Muscle of leg (tissue), 11 donors: ENCODE results near the gene ADAMTSL1. TPM values are rescaled to one million over a fixed set of nuclear protein-coding genes. Genes with fewer than 3 reads are reported as not detected.
"Not testable (repeated sequence)": the region's sequence is repeated elsewhere in the genome, so short reads cannot be mapped to it uniquely, and the experiment has no call there.

Source experiments
- DNase-seq: peaks from one replicate; pipeline ENCODE4 v3.0.0; 2013
- H3K27ac ChIP-seq: one replicate; pipeline ENCODE4 v1.5.1; 2013; ENCODE audit warnings: mild to moderate bottlenecking, low read length, control low read depth
- H3K27me3 ChIP-seq: one replicate; pipeline ENCODE4 v1.6.1; 2013; ENCODE audit warnings: low read length; ENCODE audit not compliant: control insufficient read depth, insufficient read depth
- H3K36me3 ChIP-seq: one replicate; pipeline ENCODE4 v1.6.1; 2013; ENCODE audit warnings: low read length; ENCODE audit not compliant: control insufficient read depth, insufficient read depth
- H3K4me1 ChIP-seq: one replicate; pipeline ENCODE4 v1.6.1; 2013; ENCODE audit warnings: low read length; ENCODE audit not compliant: control insufficient read depth, insufficient read depth
- H3K4me3 ChIP-seq: one replicate; pipeline ENCODE4 v1.5.1; 2013; ENCODE audit warnings: low read length, control low read depth
- H3K9me3 ChIP-seq: replicated peaks from 2 replicates; pipeline ENCODE4 v1.6.1; 2013; ENCODE audit warnings: low read depth, low read length; ENCODE audit not compliant: control insufficient read depth
- WGBS: methylation state at CpG from one replicate; pipeline ENCODE4 v1.1.5; 2013; ENCODE audit warnings: missing lambda C conversion rate; ENCODE audit not compliant: insufficient coverage; 5-methylcytosine and 5-hydroxymethylcytosine counted together
- polyA plus RNA-seq, 8 donors: library from polyadenylated mRNA; unstranded; fragments of 120-200 nt; gene quantifications; one replicate each; pipeline versions ENCODE4 v1.2.1 to v1.2.3, GENCODE V29; 2013; ENCODE audit warnings: inconsistent platforms in 1 of 8, low replicate concordance in 1 of 8; ENCODE audit not compliant: insufficient read length in 8 of 8, insufficient read depth in 1 of 8
- total RNA-seq: library from RNA; stranded (reverse); fragments of 120-200 nt; gene quantifications from one replicate; pipeline ENCODE4 v1.2.4, GENCODE V29; 2013

ADAMTSL1 gene
- total and polyA plus RNA-seq, 9 donors: 9.9 to 32.9 (median 20.1) TPM

DNA sequence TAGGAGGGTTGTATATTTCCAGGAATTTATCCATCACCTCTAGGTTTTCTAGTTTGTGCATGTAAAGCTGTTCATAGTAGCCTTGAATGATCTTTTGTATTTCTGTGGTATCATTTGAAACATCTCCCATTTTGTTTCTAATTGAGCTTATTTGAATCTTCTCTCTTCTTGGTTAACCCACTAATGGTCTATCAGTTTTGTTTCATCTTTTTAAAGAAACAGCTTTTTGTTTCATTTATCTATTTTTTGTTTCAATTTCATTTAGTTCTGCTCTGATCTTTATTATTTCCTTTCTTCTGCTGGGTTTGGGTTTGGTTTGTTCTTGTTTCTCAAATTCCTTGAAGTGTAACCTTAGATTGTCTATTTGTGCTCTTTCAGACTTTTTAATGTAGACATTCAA lies 401.0 kb downstream of the ADAMTSL1 start:
- not testable (repeated sequence) for DNase-seq, H3K27me3 ChIP-seq, H3K27ac ChIP-seq, H3K9me3 ChIP-seq, H3K4me3 ChIP-seq, H3K36me3 ChIP-seq, H3K4me1 ChIP-seq

GRCh38 chr9:18877984-18878383 lies 404.0 kb downstream of the ADAMTSL1 start:
- Histone ChIP-seq H3K4me3 (no peak overlapping the region), H3K9me3 (peaks cover under 1% of the 10 kb centered on the region), H3K36me3 (no peaks in the 10 kb centered on the region), H3K27me3 (no peaks in the 10 kb centered on the region), H3K27ac (no peak overlapping the region), H3K4me1 (peaks cover 2% of the 10 kb centered on the region)
- WGBS: 84% methylated on average over 3 of the region's 3 CpGs
- no peak for DNase-seq

DNA sequence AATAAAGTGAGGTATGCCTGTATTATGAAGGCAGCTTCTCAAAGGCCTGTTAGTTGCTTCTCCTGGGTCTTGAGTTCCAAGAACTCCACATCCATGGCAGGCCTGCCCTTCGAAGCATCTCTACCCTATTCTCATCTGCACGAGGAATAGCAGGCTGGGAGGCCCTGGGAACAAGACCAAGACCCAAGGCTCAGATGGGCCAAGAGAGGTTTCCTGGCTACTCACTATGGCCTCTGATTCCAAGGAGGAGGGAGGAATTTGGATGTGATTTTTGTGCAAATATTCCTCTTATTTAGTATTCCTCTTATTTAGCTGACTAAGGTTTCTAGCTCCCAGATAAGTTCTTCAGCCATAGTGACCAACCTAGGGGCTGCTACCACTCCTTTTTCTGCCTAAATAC lies 407.8 kb downstream of the ADAMTSL1 start:
- Histone ChIP-seq H3K27ac (no peak overlapping the region), H3K27me3 (no peaks in the 10 kb centered on the region), H3K9me3 (peaks cover 5% of the 10 kb centered on the region), H3K36me3 (no peaks in the 10 kb centered on the region), H3K4me1 (peaks cover 2% of the 10 kb centered on the region), H3K4me3 (no peak overlapping the region)
- WGBS: no CpG with 5 or more reads among the region's 2 CpGs
- peak; percentile 65 for DNase-seq

GRCh38 chr9:18887546-18887945 lies 413.6 kb downstream of the ADAMTSL1 start:
- Histone ChIP-seq H3K27me3 (no peaks in the 10 kb centered on the region), H3K9me3 (peaks cover 5% of the 10 kb centered on the region), H3K4me1 (peaks cover 18% of the 10 kb centered on the region), H3K27ac (no peak overlapping the region), H3K4me3 (no peak overlapping the region), H3K36me3 (peaks cover 9% of the 10 kb centered on the region)
- WGBS: 80% methylated on average over 1 of the region's 1 CpG
- DNase-seq: no peak

- no CpG with 5 or more reads among the region's 1 CpG for WGBS
- Histone ChIP-seq H3K9me3 (peaks cover 2% of the 10 kb centered on the region), H3K36me3 (peaks cover 15% of the 10 kb centered on the region), H3K27ac (no peak overlapping the region), H3K27me3 (no peaks in the 10 kb centered on the region), H3K4me3 (no peak overlapping the region), H3K4me1 (peaks cover 18% of the 10 kb centered on the region)
- no peak for DNase-seq
These were observed 414.3 kb downstream of the ADAMTSL1 start for GRCh38 chr9:18888290-18888689.

DNA sequence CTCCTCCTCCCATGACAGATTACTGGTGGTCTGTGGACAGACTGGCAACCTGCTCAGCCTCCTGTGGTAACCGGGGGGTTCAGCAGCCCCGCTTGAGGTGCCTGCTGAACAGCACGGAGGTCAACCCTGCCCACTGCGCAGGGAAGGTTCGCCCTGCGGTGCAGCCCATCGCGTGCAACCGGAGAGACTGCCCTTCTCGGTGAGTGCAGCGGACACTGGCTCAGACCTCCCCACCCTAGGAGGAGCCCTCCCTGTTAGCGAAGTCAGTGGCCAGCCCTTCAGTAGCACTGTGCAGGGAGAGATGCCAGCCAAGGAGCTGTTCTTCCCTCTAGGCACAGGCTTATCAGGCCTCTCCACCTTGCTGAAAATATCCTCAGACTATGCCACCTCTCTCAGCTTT lies 415.6 kb downstream of the ADAMTSL1 start:
- Histone ChIP-seq H3K27ac (no peak overlapping the region), H3K36me3 (peaks cover 16% of the 10 kb centered on the region), H3K9me3 (no peaks in the 10 kb centered on the region), H3K27me3 (no peaks in the 10 kb centered on the region), H3K4me1 (peaks cover 18% of the 10 kb centered on the region), H3K4me3 (no peak overlapping the region)
- DNase-seq: no peak
- WGBS: 89% methylated on average over 8 of the region's 12 CpGs

DNA sequence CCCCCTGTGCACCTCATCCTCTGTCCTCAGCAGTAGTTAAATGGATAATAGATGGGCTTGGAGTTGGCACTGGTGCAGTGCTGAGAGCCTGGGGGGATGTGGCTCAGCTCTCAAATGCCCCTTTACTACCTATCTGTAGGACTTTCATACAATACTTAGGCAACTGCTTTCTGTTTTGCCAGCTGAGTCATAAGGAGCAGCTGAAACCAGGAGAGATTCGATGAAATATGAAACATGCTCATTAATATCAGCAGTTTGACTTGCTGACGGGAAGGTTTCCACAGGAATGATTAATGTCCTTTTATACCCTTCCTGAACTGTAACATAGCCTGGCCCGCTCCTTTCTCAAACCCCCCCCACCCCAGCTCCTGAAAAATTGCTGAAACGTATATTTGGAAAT lies 416.4 kb downstream of the ADAMTSL1 start:
- H3K4me1 ChIP-seq: peaks cover 18% of the 10 kb centered on the region
- no peak overlapping the region for H3K27ac ChIP-seq
- DNase-seq: peak; percentile 59
- H3K27me3 ChIP-seq: no peaks in the 10 kb centered on the region
- no peak overlapping the region for H3K4me3 ChIP-seq
- H3K36me3 ChIP-seq: peaks cover 16% of the 10 kb centered on the region
- WGBS: 0% methylated on average over 1 of the region's 4 CpGs
- H3K9me3 ChIP-seq: peaks cover 1% of the 10 kb centered on the region

GRCh38 chr9:18891946-18892670 lies 418.2 kb downstream of the ADAMTSL1 start:
- DNase-seq: no peak
- 100% methylated on average over 3 of the region's 5 CpGs for WGBS
- no peak overlapping the region for H3K27ac ChIP-seq
- H3K36me3 ChIP-seq: peaks cover 19% of the 10 kb centered on the region
- peaks cover 17% of the 10 kb centered on the region for H3K9me3 ChIP-seq
- no peaks in the 10 kb centered on the region for H3K27me3 ChIP-seq
- H3K4me1 ChIP-seq: peaks cover 18% of the 10 kb centered on the region
- H3K4me3 ChIP-seq: no peak overlapping the region

GRCh38 chr9:18893046-18893445 lies 419.1 kb downstream of the ADAMTSL1 start:
- WGBS: 100% methylated on average over 1 of the region's 4 CpGs
- H3K4me1 ChIP-seq: peaks cover 18% of the 10 kb centered on the region
- H3K9me3 ChIP-seq: peaks cover 22% of the 10 kb centered on the region
- no peak overlapping the region for H3K27ac ChIP-seq
- no peaks in the 10 kb centered on the region for H3K27me3 ChIP-seq
- no peak for DNase-seq
- peaks cover 21% of the 10 kb centered on the region for H3K36me3 ChIP-seq
- no peak overlapping the region for H3K4me3 ChIP-seq

DNA sequence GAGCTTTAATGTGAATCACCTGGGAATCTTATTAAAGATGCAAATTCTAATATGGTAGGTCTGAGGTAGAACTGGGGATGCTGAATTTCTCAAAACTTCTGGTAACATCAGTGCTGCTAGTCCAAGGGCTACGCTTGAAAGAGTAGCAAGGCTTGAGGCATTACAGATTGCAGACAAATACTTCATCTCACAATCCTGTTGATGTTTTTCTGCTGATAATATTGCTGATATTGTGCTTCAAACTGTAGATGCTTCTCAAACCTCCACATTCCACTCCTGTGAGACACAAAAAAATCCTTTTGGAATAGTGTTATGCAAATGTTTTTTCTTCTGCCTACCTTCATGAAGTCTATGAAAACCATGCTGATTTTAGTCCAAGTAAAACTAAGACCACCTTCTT lies 419.5 kb downstream of the ADAMTSL1 start:
- no peaks in the 10 kb centered on the region for H3K27me3 ChIP-seq
- no peak overlapping the region for H3K4me3 ChIP-seq
- no peak for DNase-seq
- peaks cover 21% of the 10 kb centered on the region for H3K36me3 ChIP-seq
- H3K9me3 ChIP-seq: peaks cover 22% of the 10 kb centered on the region
- no CpG with 5 or more reads among the region's 1 CpG for WGBS
- no peak overlapping the region for H3K27ac ChIP-seq
- H3K4me1 ChIP-seq: peaks cover 18% of the 10 kb centered on the region

DNA sequence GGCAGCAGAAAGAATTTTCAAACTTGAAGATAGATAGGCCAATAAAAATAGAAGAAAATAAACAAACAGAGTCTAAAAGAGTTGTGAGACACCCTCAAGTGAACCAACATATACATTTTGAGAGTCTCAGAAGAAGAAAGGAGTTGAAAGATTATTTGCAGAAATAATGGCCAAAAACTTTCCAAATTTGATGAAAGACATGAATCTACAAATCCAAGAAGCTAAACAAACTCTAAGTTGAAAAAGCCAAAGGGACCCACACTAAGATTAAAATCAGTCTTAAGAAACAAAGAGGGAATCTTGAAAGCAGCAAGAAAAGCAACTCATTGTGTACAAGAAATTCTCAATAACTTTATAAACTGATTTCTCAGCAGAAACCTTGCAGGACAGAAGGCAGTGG lies 422.1 kb downstream of the ADAMTSL1 start:
- H3K36me3 ChIP-seq: peaks cover 19% of the 10 kb centered on the region
- peaks cover under 1% of the 10 kb centered on the region for H3K4me1 ChIP-seq
- peaks cover 22% of the 10 kb centered on the region for H3K9me3 ChIP-seq
- no peaks in the 10 kb centered on the region for H3K27me3 ChIP-seq
- no peak overlapping the region for H3K27ac ChIP-seq
- no peak overlapping the region for H3K4me3 ChIP-seq
- DNase-seq: no peak
